CD4-positive, alpha-beta T cell (primary cell): ENCODE results near the gene GABPB2. TPM values are rescaled to one million over a fixed set of nuclear protein-coding genes. Genes with fewer than 3 reads are reported as not detected.

Experiments used
- ATAC-seq: fragments of 200-7000 bp; cut with Tn5 transposase; one replicate; pipeline ENCODE4 v1.10.0; 2022; ENCODE audit warnings: mild to moderate bottlenecking; ENCODE audit not compliant: poor library complexity
- CTCF ChIA-PET: fragments of 350-600 bp; sonication (Branson Sonifier 250); formaldehyde crosslinking; loops from one replicate; lab custom pipeline; 2021; ENCODE audit warnings: antibody characterized with exemption, inconsistent platforms; lab: Charles Lee
- POLR2A ChIA-PET: fragments of 350-600 bp; sonication (Branson Sonifier 250); formaldehyde crosslinking; loops from one replicate; lab custom pipeline; 2021; ENCODE audit warnings: antibody characterized with exemption, inconsistent platforms; lab: Charles Lee
- DNase-seq, 14 experiments: peaks; one replicate each; pipeline ENCODE4 v3.0.0-alpha.2; 2013 to 2020; ENCODE audit warnings: mixed read lengths in 2 of 14
- H3K27ac ChIP-seq, 2 donors: one replicate each; pipeline versions ENCODE4 v1.5.1 to v1.7.0; 2013; ENCODE audit warnings: low read length in 2 of 2, low read depth in 1 of 2, mild to moderate bottlenecking in 1 of 2
- H3K27me3 ChIP-seq, 2 experiments: 1 replicate in 1 of 2; 2 replicates in 1 of 2; pipeline versions ENCODE4 v1.6.1 to v1.7.0; 2013; ENCODE audit warnings: low read length in 2 of 2, control low read depth in 1 of 2, mild to moderate bottlenecking in 1 of 2, moderate library complexity in 1 of 2; ENCODE audit not compliant: insufficient read depth in 2 of 2, control insufficient read depth in 1 of 2
- H3K36me3 ChIP-seq: one replicate; pipeline ENCODE4 v1.6.1; 2013; ENCODE audit warnings: low read length, control low read depth; ENCODE audit not compliant: insufficient read depth
- H3K4me1 ChIP-seq: one replicate; pipeline ENCODE4 v1.6.1; 2013; ENCODE audit warnings: low read length, control low read depth; ENCODE audit not compliant: insufficient read depth
- H3K4me3 ChIP-seq: one replicate; pipeline ENCODE4 v1.5.1; 2013; ENCODE audit warnings: mild to moderate bottlenecking, low read length, moderate library complexity
- H3K9me3 ChIP-seq, 2 experiments: 1 replicate in 1 of 2; 2 replicates in 1 of 2; pipeline versions ENCODE4 v1.6.1 to v1.7.0; 2013; ENCODE audit warnings: low read length in 2 of 2, mild to moderate bottlenecking in 2 of 2, control low read depth in 1 of 2, moderate library complexity in 1 of 2; ENCODE audit not compliant: control insufficient read depth in 1 of 2, insufficient read depth in 1 of 2
- H3K27ac Mint-ChIP-seq: one replicate; pipeline ENCODE4 v1.8.0; 2020; ENCODE audit warnings: mixed read lengths
- H3K27me3 Mint-ChIP-seq: one replicate; pipeline ENCODE4 v1.8.0; 2021; ENCODE audit warnings: mixed read lengths
- H3K36me3 Mint-ChIP-seq: one replicate; pipeline ENCODE4 v1.8.0; 2021; ENCODE audit warnings: low read depth, mixed read lengths
- H3K4me1 Mint-ChIP-seq: one replicate; pipeline ENCODE4 v1.8.0; 2021; ENCODE audit warnings: low read depth, mixed read lengths
- H3K4me3 Mint-ChIP-seq: one replicate; pipeline ENCODE4 v1.8.0; 2020; ENCODE audit warnings: mild to moderate bottlenecking, mixed read lengths
- H3K9me3 Mint-ChIP-seq: one replicate; pipeline ENCODE4 v1.8.0; 2020; ENCODE audit warnings: mixed read lengths
- CTCF ChIP-seq: fragments of 200-600 bp; IDR thresholded peaks from one replicate; pipeline ENCODE4 v1.8.0; 2022; ENCODE audit warnings: antibody characterized with exemption, mild to moderate bottlenecking
- intact Hi-C, 2 experiments: fragments of 100-400 bp; cut with DNase I in 1 of 2; cut with micrococcal nuclease in 1 of 2; formaldehyde crosslinking; loops; one replicate each; pipeline versions ENCODE4 v1.15.1 to v1.9.0; 2023 to 2025; cut with DNase I, micrococcal nuclease
- total RNA-seq, 174 experiments: library from RNA in 2 of 174; stranded (reverse) in 2 of 174; gene quantifications; one replicate each; pipeline ENCODE4 v1.2.3 and lab custom pipeline; 2021 to 2026

GABPB2 gene
- total RNA-seq, 2 experiments from 2014 or later, result 23.7 to 25.5 TPM

- H3K4me1 Mint-ChIP-seq, result peaks cover 15% of the 10 kb centered on the region
- POLR2A ChIA-PET, result no interaction called here
- intact Hi-C loops, result no loop called here
- no peak overlapping the region for H3K27ac ChIP-seq
- H3K9me3 ChIP-seq, result peaks cover 0 to 8% of the 10 kb centered on the region in 2 experiments
- peaks cover 0 to 7% of the 10 kb centered on the region in 2 experiments for H3K27me3 ChIP-seq
- DNase-seq, result no peak
- H3K36me3 ChIP-seq, result no peaks in the 10 kb centered on the region
- CTCF ChIA-PET, result interaction anchor here (0.6 kb wide), 1 partner anchor 1189 kb away, joined by 4 read pairs; no protein-coding TSS in a partner anchor
- ATAC-seq, result no peak
- peaks cover 16% of the 10 kb centered on the region for H3K4me1 ChIP-seq
- no peak overlapping the region for H3K27ac Mint-ChIP-seq
- H3K4me3 ChIP-seq, result no peak overlapping the region
- no peak for TF ChIP-seq CTCF
- H3K4me3 Mint-ChIP-seq, result no peak overlapping the region
- no peaks in the 10 kb centered on the region for H3K9me3 Mint-ChIP-seq
- no peaks in the 10 kb centered on the region for H3K27me3 Mint-ChIP-seq
- H3K36me3 Mint-ChIP-seq, result peaks cover 7% of the 10 kb centered on the region
Measured at GRCh38 chr1:151134991-151135390, 64.4 kb downstream of the GABPB2 start.

- Mint-ChIP-seq H3K4me3 (no peak overlapping the region), H3K27me3 (no peaks in the 10 kb centered on the region), H3K27ac (no peak overlapping the region), H3K4me1 (peaks cover 11% of the 10 kb centered on the region), H3K36me3 (peaks cover 7% of the 10 kb centered on the region), H3K9me3 (no peaks in the 10 kb centered on the region)
- Histone ChIP-seq H3K4me1 (peaks cover 16% of the 10 kb centered on the region), H3K4me3 (no peak overlapping the region), H3K27ac (no peak overlapping the region), H3K27me3 (peaks cover 0 to 7% of the 10 kb centered on the region in 2 experiments), H3K36me3 (no peaks in the 10 kb centered on the region), H3K9me3 (peaks cover 0 to 8% of the 10 kb centered on the region in 2 experiments)
- intact Hi-C loops, result no loop called here
- no peak for DNase-seq
- no peak for ATAC-seq
- ChIA-PET POLR2A (no interaction called here), CTCF (interaction anchor here (0.6 kb wide), 1 partner anchor 1189 kb away, joined by 4 read pairs; no protein-coding TSS in a partner anchor)
- TF ChIP-seq CTCF, result no peak
Measured at GRCh38 chr1:151135433-151136385, 65.1 kb downstream of the GABPB2 start.

- H3K4me3 ChIP-seq, result no peak overlapping the region
- Mint-ChIP-seq H3K4me3 (no peak overlapping the region), H3K27ac (no peak overlapping the region), H3K27me3 (no peaks in the 10 kb centered on the region), H3K9me3 (no peaks in the 10 kb centered on the region), H3K4me1 (no peaks in the 10 kb centered on the region), H3K36me3 (peaks cover 7% of the 10 kb centered on the region)
- no peak for TF ChIP-seq CTCF
- no peaks in the 10 kb centered on the region for H3K27me3 ChIP-seq
- no peak overlapping the region for H3K27ac ChIP-seq
- POLR2A ChIA-PET, result interaction anchor here (0.6 kb wide), 1 partner anchor 31 kb away, joined by 3 read pairs; no protein-coding TSS in a partner anchor
- CTCF ChIA-PET, result no interaction called here
- H3K36me3 ChIP-seq, result no peaks in the 10 kb centered on the region
- H3K9me3 ChIP-seq, result no peaks in the 10 kb centered on the region
- H3K4me1 ChIP-seq, result no peaks in the 10 kb centered on the region
- intact Hi-C loops, result no loop called here
- ATAC-seq (no peak), DNase-seq (no peak)
Measured at GRCh38 chr1:151137789-151138188, 67.2 kb downstream of the GABPB2 start.
